ENCODE data around the gene USPL1.
"Not testable (repeated sequence)": the region's sequence is repeated elsewhere in the genome, so short reads cannot be mapped to it uniquely, and the experiment has no call there.

Gene USPL1

GRCh38 chr13:30617315-30618185 lies at the start of gene USPL1:
TSS of gene USPL1 (plus strand) at chr13:30617920. CDS start at chr13:30621141, 3,221 bp downstream.
- peak; percentile 99 for DNase-seq (ENCODE audit: low read depth, low spot score)

GRCh38 chr13:30569901-30570576 lies 47.7 kb upstream of the USPL1 start:
- peak; percentile 72 for DNase-seq (ENCODE audit: low read depth, low spot score)

GRCh38 chr13:30570691-30571090 lies 47.0 kb upstream of the USPL1 start:
- DNase-seq (ENCODE audit: low read depth, low spot score), result no peak

GRCh38 chr13:30572859-30573275 lies 44.9 kb upstream of the USPL1 start:
- no peak for DNase-seq (ENCODE audit: low read depth, low spot score)

- no peak for DNase-seq (ENCODE audit: low read depth, low spot score)
Observed at GRCh38 chr13:30576528-30576927, 41.2 kb upstream of the USPL1 start.

GRCh38 chr13:30577401-30577852 lies 40.3 kb upstream of the USPL1 start:
- DNase-seq (ENCODE audit: low read depth, low spot score), result no peak

- no peak for DNase-seq (ENCODE audit: low read depth, low spot score)
Observed at GRCh38 chr13:30580852-30581502, 36.7 kb upstream of the USPL1 start.

- DNase-seq (ENCODE audit: low read depth, low spot score), result no peak
Observed at GRCh38 chr13:30581582-30581981, 36.1 kb upstream of the USPL1 start.

- no peak for DNase-seq (ENCODE audit: low read depth, low spot score)
Observed at GRCh38 chr13:30584051-30584731, 33.5 kb upstream of the USPL1 start.

GRCh38 chr13:30585748-30586262 lies 31.9 kb upstream of the USPL1 start:
- DNase-seq (ENCODE audit: low read depth, low spot score), result no peak

- no peak for DNase-seq (ENCODE audit: low read depth, low spot score)
Observed at GRCh38 chr13:30587231-30587630, 30.5 kb upstream of the USPL1 start.

GRCh38 chr13:30587739-30588138 lies 30.0 kb upstream of the USPL1 start:
- no peak for DNase-seq (ENCODE audit: low read depth, low spot score)

GRCh38 chr13:30593001-30593400 lies 24.7 kb upstream of the USPL1 start:
- no peak for DNase-seq (ENCODE audit: low read depth, low spot score)

- no peak for DNase-seq (ENCODE audit: low read depth, low spot score)
Observed at GRCh38 chr13:30600496-30600895, 17.2 kb upstream of the USPL1 start.

- no peak for DNase-seq (ENCODE audit: low read depth, low spot score)
Observed at GRCh38 chr13:30601836-30602235, 15.9 kb upstream of the USPL1 start.

- DNase-seq (ENCODE audit: low read depth, low spot score), result no peak
Observed at GRCh38 chr13:30605052-30605451, 12.7 kb upstream of the USPL1 start.

- not testable (repeated sequence) for DNase-seq (ENCODE audit: low read depth, low spot score)
Observed at GRCh38 chr13:30607186-30607585, 10.5 kb upstream of the USPL1 start.

- DNase-seq (ENCODE audit: low read depth, low spot score), result no peak
Observed at GRCh38 chr13:30607908-30608307, 9.8 kb upstream of the USPL1 start.

GRCh38 chr13:30608364-30608763 lies 9.4 kb upstream of the USPL1 start:
- no peak for DNase-seq (ENCODE audit: low read depth, low spot score)

GRCh38 chr13:30610311-30610710 lies 7.4 kb upstream of the USPL1 start:
- DNase-seq (ENCODE audit: low read depth, low spot score), result no peak

- DNase-seq (ENCODE audit: low read depth, low spot score), result no peak
Observed at GRCh38 chr13:30615481-30615865, 2.2 kb upstream of the USPL1 start.
